HG02870 (cell line): ENCODE data around the gene PLA2G15.

ENCODE experiments used
- ATAC-seq: cut with Tn5 transposase; IDR thresholded peaks from one replicate; pipeline ENCODE4 v1.9.1; 2021; ENCODE audit warnings: mild to moderate bottlenecking, moderate library complexity; ENCODE audit not compliant: unreplicated experiment

The PLA2G15 gene

DNA sequence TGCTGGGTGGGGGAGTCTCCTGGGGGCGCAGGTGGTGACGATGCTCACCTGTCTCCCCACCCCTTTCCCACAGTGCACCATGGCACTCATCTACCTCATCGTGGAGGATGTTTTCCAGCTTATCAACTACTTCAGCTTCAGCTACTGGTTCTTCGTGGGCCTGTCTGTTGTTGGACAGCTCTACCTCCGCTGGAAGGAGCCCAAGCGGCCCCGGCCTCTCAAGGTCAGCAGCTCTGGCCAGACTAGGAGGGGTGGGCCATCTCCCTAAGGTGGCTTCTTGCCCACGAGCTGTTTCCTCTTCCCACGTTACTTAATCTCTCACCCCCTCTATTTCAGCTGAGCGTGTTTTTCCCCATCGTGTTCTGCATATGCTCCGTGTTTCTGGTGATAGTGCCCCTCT lies 51.1 kb downstream of the PLA2G15 start:
- no peak for ATAC-seq

DNA sequence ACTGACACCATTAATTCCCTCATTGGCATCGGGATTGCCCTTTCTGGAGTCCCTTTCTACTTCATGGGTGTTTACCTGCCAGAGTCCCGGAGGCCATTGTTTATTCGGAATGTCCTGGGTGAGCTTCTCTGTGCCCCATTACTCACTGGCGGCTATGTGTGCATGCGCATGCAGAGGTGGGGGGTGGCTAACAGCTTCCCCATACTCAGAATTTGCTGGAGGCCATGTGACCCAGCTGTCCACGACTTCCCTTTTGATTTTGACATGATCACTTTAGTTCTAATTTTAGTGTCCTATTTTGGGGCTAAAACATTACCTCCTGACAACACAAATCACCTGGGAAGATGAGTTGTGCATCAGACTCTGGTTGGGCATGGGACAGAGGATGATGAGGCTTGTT lies 51.5 kb downstream of the PLA2G15 start:
- ATAC-seq = no peak

DNA sequence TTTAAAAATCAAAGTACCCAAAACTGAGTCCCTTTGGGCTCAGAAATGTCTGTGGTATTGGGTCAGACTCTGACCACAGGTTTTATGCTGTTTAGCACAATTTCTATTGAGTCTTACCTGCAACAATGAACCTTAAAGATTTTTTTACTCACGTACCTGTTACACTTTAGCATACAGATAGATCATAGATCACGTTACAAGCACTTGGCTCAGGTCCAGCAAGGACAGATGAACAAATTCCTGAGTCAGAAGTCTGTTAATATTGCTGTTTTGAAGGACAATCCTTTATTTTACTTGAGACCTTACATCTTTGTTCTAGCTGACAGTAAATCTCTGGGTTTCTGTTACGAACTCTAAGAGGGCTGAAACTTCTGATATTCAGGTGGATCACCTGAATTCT lies 52.7 kb downstream of the PLA2G15 start:
- ATAC-seq = no peak

- no peak for ATAC-seq
These were observed 53.1 kb downstream of the PLA2G15 start for GRCh38 chr16:68298312-68298711.

DNA sequence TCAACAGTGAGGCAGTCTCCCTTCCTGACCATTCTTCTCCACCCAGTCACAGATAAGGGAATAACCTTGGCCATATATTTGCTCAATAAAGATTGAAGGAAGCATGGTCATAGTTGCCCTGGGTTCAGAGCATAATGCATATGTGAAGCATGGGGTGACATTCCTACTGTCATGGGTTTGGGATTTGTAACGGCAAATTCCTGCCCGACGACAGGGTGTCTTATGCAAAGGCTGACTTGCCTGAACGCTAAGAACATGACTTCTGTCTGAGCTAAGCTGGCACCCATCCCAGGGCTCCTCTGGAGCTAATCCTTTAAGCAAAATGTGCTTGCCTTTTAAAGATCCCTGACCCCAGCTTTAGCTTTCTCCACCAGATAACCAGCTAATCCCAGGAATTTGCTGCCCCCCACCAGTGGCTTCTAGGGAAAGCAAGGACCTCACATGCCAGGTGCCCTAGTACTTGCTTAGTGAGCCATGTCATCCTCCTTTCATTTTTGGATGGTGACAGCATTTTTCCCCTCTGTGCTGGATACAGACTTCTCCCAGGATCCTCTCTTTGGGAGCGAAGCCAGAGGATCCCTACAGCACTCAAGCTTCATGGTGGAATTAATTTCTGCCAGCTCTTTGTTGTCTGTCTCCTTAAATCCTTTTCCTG lies 53.9 kb downstream of the PLA2G15 start:
- ATAC-seq = no peak

DNA sequence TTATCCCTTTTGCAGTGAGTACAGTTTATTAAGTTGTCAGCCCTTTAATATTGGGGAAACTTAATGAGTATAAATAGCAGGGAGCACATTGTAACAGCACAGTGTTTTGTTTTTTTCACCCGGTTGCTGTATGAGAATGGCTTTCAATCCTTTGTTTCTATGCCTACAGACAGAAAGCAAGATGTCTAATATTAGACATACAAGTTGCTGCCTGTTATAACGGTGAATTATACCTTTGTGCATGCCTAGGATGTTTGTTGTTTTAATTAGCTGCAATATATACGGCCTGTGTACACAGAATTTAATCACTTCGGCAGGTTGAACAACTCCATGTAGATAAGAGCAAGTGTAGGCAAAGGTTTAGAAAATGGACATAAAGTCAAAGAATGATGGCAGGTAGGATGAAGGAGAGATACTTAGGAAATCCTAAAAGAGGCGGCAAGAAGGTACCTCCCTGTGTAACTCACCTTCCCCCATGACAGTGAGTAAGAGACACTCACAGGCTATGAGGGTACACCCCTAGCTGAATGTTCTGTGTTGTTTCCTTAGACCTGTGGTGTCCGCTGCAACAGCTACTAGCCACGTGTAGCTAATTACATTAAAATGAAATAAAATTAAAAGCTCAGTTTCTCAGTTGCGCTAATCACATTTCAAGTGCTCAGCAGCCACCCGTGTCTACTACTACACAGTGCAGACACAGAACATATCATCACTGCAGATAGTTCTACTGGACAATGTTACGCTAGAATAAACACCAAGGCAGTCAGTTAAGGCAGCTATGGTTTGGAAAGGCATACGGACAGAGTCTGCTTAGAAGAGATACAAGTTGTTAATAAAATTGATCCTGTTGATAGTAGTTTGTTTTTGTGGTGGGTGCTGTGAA lies 54.6 kb downstream of the PLA2G15 start:
- ATAC-seq = no peak

GRCh38 chr16:68300734-68301459 lies 55.7 kb downstream of the PLA2G15 start:
- no peak for ATAC-seq

DNA sequence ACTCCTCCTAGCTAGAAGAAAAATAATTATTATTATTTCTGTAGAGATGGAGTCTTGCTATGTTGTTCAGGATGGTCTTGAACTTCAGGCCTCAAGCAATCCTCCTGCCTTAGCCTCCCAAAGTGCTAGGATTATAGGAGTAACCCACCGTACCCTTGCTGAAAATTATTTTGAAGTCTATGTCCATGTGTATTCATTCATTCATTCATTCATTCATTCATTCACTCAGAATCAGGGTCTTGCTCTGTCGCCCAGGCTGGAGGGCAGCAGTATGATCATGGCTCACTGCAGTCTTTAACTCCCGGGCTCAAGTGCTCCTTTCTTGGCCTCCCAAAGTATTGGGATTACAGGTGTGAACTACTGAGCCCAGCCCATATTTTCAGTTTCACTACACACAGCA lies 61.5 kb downstream of the PLA2G15 start:
- no peak for ATAC-seq

- no peak for ATAC-seq
These were observed 64.6 kb downstream of the PLA2G15 start for GRCh38 chr16:68309799-68310198.

GRCh38 chr16:68310437-68310773 lies 65.2 kb downstream of the PLA2G15 start:
- no peak for ATAC-seq
